ENCODE data around the gene APOB.

The APOB gene

GRCh38 chr2:21007129-21008013 is 36.5 kb downstream of the APOB start:
- no peaks in the 10 kb centered on the region for H3K27me3 ChIP-seq
- H3K27ac ChIP-seq: no peak overlapping the region
- no peak for TF ChIP-seq Cebpa-rat (IDR thresholded peaks at IDR 0.05)
- H3K4me3 ChIP-seq: no peak overlapping the region
- no peaks in the 10 kb centered on the region for H3K9me3 ChIP-seq (replicated peaks in 1 of 11)
- no peak overlapping the region for H3K9ac ChIP-seq
- H3K36me3 ChIP-seq: no peaks in the 10 kb centered on the region
- H3K4me1 ChIP-seq: no peaks in the 10 kb centered on the region
- no peaks in the 10 kb centered on the region for H4K20me1 ChIP-seq
- no peak overlapping the region for H3K4me2 ChIP-seq

GRCh38 chr2:21006423-21007128 is 37.3 kb downstream of the APOB start:
- H3K27ac ChIP-seq: no peak overlapping the region
- H3K9ac ChIP-seq: no peak overlapping the region
- no peaks in the 10 kb centered on the region for H3K4me1 ChIP-seq
- H3K4me2 ChIP-seq: no peak overlapping the region
- no peaks in the 10 kb centered on the region for H3K9me3 ChIP-seq (replicated peaks in 1 of 11)
- H4K20me1 ChIP-seq: no peaks in the 10 kb centered on the region
- no peak for TF ChIP-seq Cebpa-rat (IDR thresholded peaks at IDR 0.05)
- no peaks in the 10 kb centered on the region for H3K27me3 ChIP-seq
- H3K36me3 ChIP-seq: no peaks in the 10 kb centered on the region
- H3K4me3 ChIP-seq: no peak overlapping the region

- H3K9ac ChIP-seq: no peak overlapping the region
- H3K36me3 ChIP-seq: no peaks in the 10 kb centered on the region
- TF ChIP-seq Cebpa-rat (IDR thresholded peaks at IDR 0.05): no peak
- H3K4me1 ChIP-seq: no peaks in the 10 kb centered on the region
- H3K27me3 ChIP-seq: no peaks in the 10 kb centered on the region
- no peaks in the 10 kb centered on the region for H4K20me1 ChIP-seq
- H3K4me3 ChIP-seq: no peak overlapping the region
- no peak overlapping the region for H3K27ac ChIP-seq
- H3K4me2 ChIP-seq: no peak overlapping the region
- H3K9me3 ChIP-seq (replicated peaks in 1 of 11): no peaks in the 10 kb centered on the region
Measured at GRCh38 chr2:21005700-21006422, 38.0 kb downstream of the APOB start.

GRCh38 chr2:21005111-21005699 is 38.7 kb downstream of the APOB start:
- H3K4me2 ChIP-seq: no peak overlapping the region
- H3K36me3 ChIP-seq: no peaks in the 10 kb centered on the region
- no peak overlapping the region for H3K27ac ChIP-seq
- no peaks in the 10 kb centered on the region for H4K20me1 ChIP-seq
- H3K27me3 ChIP-seq: no peaks in the 10 kb centered on the region
- no peak for TF ChIP-seq Cebpa-rat (IDR thresholded peaks at IDR 0.05)
- no peak overlapping the region for H3K9ac ChIP-seq
- no peaks in the 10 kb centered on the region for H3K9me3 ChIP-seq (replicated peaks in 1 of 11)
- no peak overlapping the region for H3K4me3 ChIP-seq
- H3K4me1 ChIP-seq: no peaks in the 10 kb centered on the region

- Histone ChIP-seq H3K4me3 (no peak overlapping the region), H3K9ac (no peak overlapping the region), H3K27me3 (no peaks in the 10 kb centered on the region), H3K4me1 (no peaks in the 10 kb centered on the region), H3K36me3 (no peaks in the 10 kb centered on the region), H3K27ac (no peak overlapping the region), H4K20me1 (no peaks in the 10 kb centered on the region), H3K9me3 (replicated peaks in 1 of 11) (no peaks in the 10 kb centered on the region), H3K4me2 (no peak overlapping the region)
- TF ChIP-seq Cebpa-rat (IDR thresholded peaks at IDR 0.05): no peak
Measured at GRCh38 chr2:21004181-21004572, 39.7 kb downstream of the APOB start.

GRCh38 chr2:21003572-21004180 is 40.2 kb downstream of the APOB start:
- no peaks in the 10 kb centered on the region for H3K9me3 ChIP-seq (replicated peaks in 1 of 11)
- H3K27ac ChIP-seq: no peak overlapping the region
- H3K27me3 ChIP-seq: no peaks in the 10 kb centered on the region
- no peak overlapping the region for H3K4me3 ChIP-seq
- no peak overlapping the region for H3K9ac ChIP-seq
- H3K4me1 ChIP-seq: no peaks in the 10 kb centered on the region
- no peaks in the 10 kb centered on the region for H3K36me3 ChIP-seq
- no peaks in the 10 kb centered on the region for H4K20me1 ChIP-seq
- TF ChIP-seq Cebpa-rat (IDR thresholded peaks at IDR 0.05): no peak
- H3K4me2 ChIP-seq: no peak overlapping the region

- H3K4me1 ChIP-seq: no peaks in the 10 kb centered on the region
- peaks cover 0 to 3% (median 0%) of the 10 kb centered on the region in 11 experiments; a peak in 1 of 22 replicates for H3K9me3 ChIP-seq (replicated peaks in 1 of 11)
- H3K4me2 ChIP-seq: no peak overlapping the region
- H3K4me3 ChIP-seq: no peak overlapping the region
- TF ChIP-seq Cebpa-rat (IDR thresholded peaks at IDR 0.05): no peak
- H3K27me3 ChIP-seq: no peaks in the 10 kb centered on the region
- no peak overlapping the region for H3K27ac ChIP-seq
- H3K9ac ChIP-seq: no peak overlapping the region
- H3K36me3 ChIP-seq: no peaks in the 10 kb centered on the region
- H4K20me1 ChIP-seq: no peaks in the 10 kb centered on the region
Measured at GRCh38 chr2:21002814-21003192, 41.1 kb downstream of the APOB start.

GRCh38 chr2:21001988-21002813 is 41.7 kb downstream of the APOB start:
- Histone ChIP-seq H3K4me2 (no peak overlapping the region), H3K27me3 (no peaks in the 10 kb centered on the region), H4K20me1 (no peaks in the 10 kb centered on the region), H3K4me3 (no peak overlapping the region), H3K36me3 (no peaks in the 10 kb centered on the region), H3K27ac (no peak overlapping the region), H3K4me1 (no peaks in the 10 kb centered on the region), H3K9me3 (replicated peaks in 1 of 11) (peaks cover 0 to 7% (median 0%) of the 10 kb centered on the region in 11 experiments; a peak in 1 of 22 replicates), H3K9ac (no peak overlapping the region)
- no peak for TF ChIP-seq Cebpa-rat (IDR thresholded peaks at IDR 0.05)

All from BLaER1 treated with 17β-estradiol and CSF1 and Interleukin-3, amounts not matched to agents 10 nM and 100 nM (cell line).